DOHH2 (cell line): ENCODE data around the gene APAF1.

ENCODE experiments used
- H3F3A ChIP-seq: fragments of 200-600 bp; sonication (generic), shearing (Covaris generic); 2 replicates; pipeline ENCODE4 v1.6.0; 2016; ENCODE audit warnings: antibody characterized with exemption, mild to moderate bottlenecking; ENCODE audit not compliant: control insufficient read depth, insufficient read depth
- H3K27ac ChIP-seq: fragments of 200-600 bp; sonication (generic); 2 replicates; pipeline ENCODE4 v1.5.1; 2014; ENCODE audit warnings: low read depth, mild to moderate bottlenecking, low read length, moderate library complexity
- H3K27me3 ChIP-seq: fragments of 200-600 bp; sonication (generic); 2 replicates; pipeline ENCODE4 v1.6.1; 2014; ENCODE audit warnings: mild to moderate bottlenecking, low read length, mixed read lengths; ENCODE audit not compliant: control insufficient read depth
- H3K36me3 ChIP-seq: fragments of 200-600 bp; sonication (generic); 2 replicates; pipeline ENCODE4 v1.6.1; 2014; ENCODE audit warnings: mild to moderate bottlenecking, low read length, moderate library complexity, mixed read lengths; ENCODE audit not compliant: control insufficient read depth
- H3K4me1 ChIP-seq: fragments of 200-600 bp; sonication (generic); 2 replicates; pipeline ENCODE4 v1.6.1; 2014; ENCODE audit warnings: mild to moderate bottlenecking, low read length, mixed read lengths; ENCODE audit not compliant: control insufficient read depth
- H3K4me2 ChIP-seq: fragments of 200-600 bp; sonication (generic); 2 replicates; pipeline ENCODE4 v1.6.0; 2014; ENCODE audit warnings: mild to moderate bottlenecking, low read length, moderate library complexity
- H3K4me3 ChIP-seq: fragments of 200-600 bp; sonication (generic); 2 replicates; pipeline ENCODE4 v1.5.1; 2014; ENCODE audit warnings: mild to moderate bottlenecking, low read length, mixed read lengths
- H3K79me2 ChIP-seq: fragments of 200-600 bp; sonication (generic); 2 replicates; pipeline ENCODE4 v1.6.1; 2014; ENCODE audit warnings: mild to moderate bottlenecking, low read length, mixed read lengths; ENCODE audit not compliant: control insufficient read depth
- H3K9me2 ChIP-seq: fragments of 200-600 bp; sonication (generic); replicated peaks from 2 replicates; pipeline ENCODE4 v1.6.1; 2014; ENCODE audit warnings: mild to moderate bottlenecking, low read length, mixed read lengths; ENCODE audit not compliant: control insufficient read depth
- H3K9me3 ChIP-seq: fragments of 200-600 bp; sonication (generic); 2 replicates; pipeline ENCODE4 v1.6.1; 2014; ENCODE audit warnings: antibody characterized with exemption, low read length, mixed read lengths; ENCODE audit not compliant: control insufficient read depth, insufficient read depth
- H4K20me1 ChIP-seq: fragments of 200-600 bp; sonication (generic); 2 replicates; pipeline ENCODE4 v1.6.0; 2014; ENCODE audit warnings: low read depth, mild to moderate bottlenecking, antibody characterized with exemption, low read length, moderate library complexity; ENCODE audit not compliant: control insufficient read depth, insufficient read depth
- CTCF ChIP-seq: fragments of 200-600 bp; sonication (generic); IDR thresholded peaks from one replicate; pipeline ENCODE4 v1.5.1; 2014; ENCODE audit warnings: antibody characterized with exemption, mild to moderate bottlenecking, low read depth, low read length; ENCODE audit not compliant: poor library complexity, severe bottlenecking
- EZH2phosphoT487 ChIP-seq: fragments of 200-600 bp; sonication (generic); IDR thresholded peaks from 2 replicates; pipeline ENCODE4 v1.6.1; 2017; ENCODE audit warnings: borderline replicate concordance, mild to moderate bottlenecking, antibody characterized with exemption, low read length, moderate library complexity, mixed read lengths

APAF1 gene

GRCh38 chr12:98772818-98773217 lies 127.7 kb downstream of the APAF1 start:
- Histone ChIP-seq H4K20me1 (no peaks in the 10 kb centered on the region), H3F3A (no peaks in the 10 kb centered on the region), H3K4me1 (no peaks in the 10 kb centered on the region), H3K9me3 (no peaks in the 10 kb centered on the region), H3K27ac (no peak overlapping the region), H3K9me2 (no peaks in the 10 kb centered on the region), H3K27me3 (no peaks in the 10 kb centered on the region; the same call in 1 of the 2 replicates), H3K36me3 (no peaks in the 10 kb centered on the region), H3K4me2 (no peak overlapping the region), H3K79me2 (no peaks in the 10 kb centered on the region), H3K4me3 (no peak overlapping the region)
- TF ChIP-seq CTCF (no peak), EZH2phosphoT487 (no peak)

- no peak overlapping the region for H3K4me2 ChIP-seq
- H4K20me1 ChIP-seq, result no peaks in the 10 kb centered on the region
- H3K9me3 ChIP-seq, result no peaks in the 10 kb centered on the region
- H3F3A ChIP-seq, result no peaks in the 10 kb centered on the region
- no peak for TF ChIP-seq CTCF
- no peak for TF ChIP-seq EZH2phosphoT487
- no peaks in the 10 kb centered on the region for H3K79me2 ChIP-seq
- no peaks in the 10 kb centered on the region for H3K36me3 ChIP-seq
- H3K27me3 ChIP-seq, result peaks cover 8% of the 10 kb centered on the region
- no peaks in the 10 kb centered on the region for H3K9me2 ChIP-seq
- H3K4me3 ChIP-seq, result no peak overlapping the region
- no peak overlapping the region for H3K27ac ChIP-seq
- H3K4me1 ChIP-seq, result no peaks in the 10 kb centered on the region
These were observed 135.2 kb downstream of the APAF1 start for GRCh38 chr12:98780261-98780660.

GRCh38 chr12:98783420-98783819 lies 138.3 kb downstream of the APAF1 start:
- Histone ChIP-seq H3K79me2 (no peaks in the 10 kb centered on the region), H3F3A (no peaks in the 10 kb centered on the region), H3K9me2 (no peaks in the 10 kb centered on the region), H3K4me1 (no peaks in the 10 kb centered on the region), H3K9me3 (no peaks in the 10 kb centered on the region), H3K4me2 (no peak overlapping the region), H3K27me3 (peaks cover 8% of the 10 kb centered on the region), H3K4me3 (no peak overlapping the region), H3K36me3 (no peaks in the 10 kb centered on the region), H3K27ac (no peak overlapping the region), H4K20me1 (no peaks in the 10 kb centered on the region)
- TF ChIP-seq CTCF (no peak), EZH2phosphoT487 (no peak)
